HG03159 (cell line): ENCODE results near the gene SMIM33.
"Not testable (repeated sequence)": the region's sequence is repeated elsewhere in the genome, so short reads cannot be mapped to it uniquely, and the experiment has no call there.

ENCODE experiments used
- ATAC-seq: cut with Tn5 transposase; IDR thresholded peaks from one replicate; pipeline ENCODE4 v1.9.1; 2021; ENCODE audit warnings: mild to moderate bottlenecking, moderate library complexity; ENCODE audit not compliant: unreplicated experiment

SMIM33 gene

GRCh38 chr5:139481580-139482049, 10.8 kb downstream of the SMIM33 start:
- ATAC-seq = no peak

- ATAC-seq = no peak
These were observed 11.5 kb downstream of the SMIM33 start, which contains the start of gene STING1 for GRCh38 chr5:139482050-139482889. STING1 (minus strand) TSS chr5:139482758; CDS start chr5:139481704, 1,054 bp downstream.

- not testable (repeated sequence) for ATAC-seq
These were observed 12.0 kb downstream of the SMIM33 start for GRCh38 chr5:139482890-139483208.

- ATAC-seq = no peak
These were observed 15.4 kb downstream of the SMIM33 start for GRCh38 chr5:139486201-139486600.

- ATAC-seq = no peak
These were observed 17.5 kb downstream of the SMIM33 start for GRCh38 chr5:139488260-139488659.

- ATAC-seq = no peak
These were observed 21.9 kb downstream of the SMIM33 start for GRCh38 chr5:139492700-139493192.

GRCh38 chr5:139494256-139494655, 23.5 kb downstream of the SMIM33 start:
- no peak for ATAC-seq

- no peak for ATAC-seq
These were observed 24.0 kb downstream of the SMIM33 start for GRCh38 chr5:139494832-139495231.

- no peak for ATAC-seq
These were observed 25.0 kb downstream of the SMIM33 start for GRCh38 chr5:139495638-139496435.

GRCh38 chr5:139501381-139501780, 30.6 kb downstream of the SMIM33 start:
- ATAC-seq = no peak

GRCh38 chr5:139503036-139503817, 32.4 kb downstream of the SMIM33 start:
- ATAC-seq = not testable (repeated sequence)

- not testable (repeated sequence) for ATAC-seq
These were observed 33.1 kb downstream of the SMIM33 start for GRCh38 chr5:139503879-139504278.

- ATAC-seq = not testable (repeated sequence)
These were observed 33.9 kb downstream of the SMIM33 start for GRCh38 chr5:139504722-139505121.

- no peak for ATAC-seq
These were observed 42.1 kb downstream of the SMIM33 start for GRCh38 chr5:139512786-139513390.

- ATAC-seq = peak; percentile 48
These were observed 42.6 kb downstream of the SMIM33 start for GRCh38 chr5:139513434-139513833.

- ATAC-seq = peak; percentile 4
These were observed 43.2 kb downstream of the SMIM33 start for GRCh38 chr5:139513852-139514485.

- no peak for ATAC-seq
These were observed 43.7 kb downstream of the SMIM33 start for GRCh38 chr5:139514486-139514856.

- ATAC-seq = peak; percentile 88
These were observed 47.1 kb downstream of the SMIM33 start for GRCh38 chr5:139517683-139518564.
